Naive thymus-derived CD4-positive, alpha-beta T cell (primary cell): ENCODE results near the gene ATE1. TPM values are rescaled to one million over a fixed set of nuclear protein-coding genes. Genes with fewer than 3 reads are reported as not detected.
A peak's percentile ranks its signal among the peaks of the same experiment; 100 is the strongest.

Experiments
- ATAC-seq: fragments of 150-1000 bp; cut with Tn5 transposase; 2 replicates; pipeline ENCODE4 v1.10.0; 2021; ENCODE audit warnings: mild to moderate bottlenecking, moderate library complexity
- CTCF ChIA-PET: fragments of 350-600 bp; sonication (Branson Sonifier 250); formaldehyde crosslinking; loops from one replicate; lab custom pipeline; 2021; ENCODE audit warnings: antibody characterized with exemption; lab: Charles Lee
- POLR2A ChIA-PET: fragments of 350-600 bp; sonication (Branson Sonifier 250); formaldehyde crosslinking; loops from one replicate; lab custom pipeline; 2021; ENCODE audit warnings: antibody characterized with exemption, inconsistent platforms; lab: Charles Lee
- DNase-seq, 9 donors: peaks; one replicate each; pipeline versions ENCODE4 v3.0.0 to v3.0.0-alpha.2; 2020 to 2022; ENCODE audit warnings: mixed read lengths in 1 of 9
- H3K27ac ChIP-seq: one replicate; pipeline ENCODE4 v1.7.0; 2013; ENCODE audit warnings: mild to moderate bottlenecking, low read depth, low read length, moderate library complexity
- H3K27me3 ChIP-seq, 2 donors: one replicate each; pipeline ENCODE4 v1.7.0; 2013; ENCODE audit warnings: low read length in 2 of 2, mild to moderate bottlenecking in 2 of 2, moderate library complexity in 2 of 2; ENCODE audit not compliant: control insufficient read depth in 2 of 2, insufficient read depth in 2 of 2
- H3K36me3 ChIP-seq, 3 experiments: 1 replicate in 2 of 3; 2 replicates in 1 of 3; pipeline ENCODE4 v1.7.0; 2013; ENCODE audit warnings: low read length in 3 of 3, mild to moderate bottlenecking in 3 of 3, moderate library complexity in 1 of 3; ENCODE audit not compliant: insufficient read depth in 3 of 3, control insufficient read depth in 2 of 3
- H3K4me1 ChIP-seq, 2 donors: one replicate each; pipeline ENCODE4 v1.7.0; 2013; ENCODE audit warnings: low read length in 2 of 2, mild to moderate bottlenecking in 2 of 2, moderate library complexity in 1 of 2; ENCODE audit not compliant: control insufficient read depth in 2 of 2, insufficient read depth in 2 of 2
- H3K4me3 ChIP-seq: 2 replicates; pipeline ENCODE4 v1.7.0; 2013; ENCODE audit warnings: mild to moderate bottlenecking, low read length
- H3K9me3 ChIP-seq, 3 experiments: 1 replicate in 2 of 3; 2 replicates in 1 of 3; pipeline ENCODE4 v1.7.0; 2013; ENCODE audit warnings: low read length in 3 of 3; ENCODE audit not compliant: control insufficient read depth in 2 of 3
- H3K27ac Mint-ChIP-seq, 9 donors: one replicate each; pipeline ENCODE4 v1.8.0; 2020 to 2022; ENCODE audit warnings: mixed read lengths in 9 of 9, mild to moderate bottlenecking in 8 of 9, moderate library complexity in 5 of 9, inconsistent platforms in 2 of 9
- H3K27me3 Mint-ChIP-seq, 5 donors: one replicate each; pipeline ENCODE4 v1.8.0; 2021 to 2022; ENCODE audit warnings: mixed read lengths in 5 of 5, mild to moderate bottlenecking in 1 of 5
- H3K36me3 Mint-ChIP-seq, 5 donors: one replicate each; pipeline ENCODE4 v1.8.0; 2020 to 2022; ENCODE audit warnings: mixed read lengths in 5 of 5, mild to moderate bottlenecking in 3 of 5, inconsistent platforms in 1 of 5
- H3K4me1 Mint-ChIP-seq, 7 donors: one replicate each; pipeline ENCODE4 v1.8.0; 2020 to 2022; ENCODE audit warnings: mixed read lengths in 7 of 7, mild to moderate bottlenecking in 3 of 7, inconsistent platforms in 1 of 7
- H3K4me3 Mint-ChIP-seq, 10 donors: one replicate each; pipeline ENCODE4 v1.8.0; 2020 to 2022; ENCODE audit warnings: mild to moderate bottlenecking in 10 of 10, mixed read lengths in 10 of 10, moderate library complexity in 6 of 10, inconsistent platforms in 2 of 10
- H3K9me3 Mint-ChIP-seq, 11 donors: one replicate each; pipeline ENCODE4 v1.8.0; 2020 to 2022; ENCODE audit warnings: mixed read lengths in 11 of 11, mild to moderate bottlenecking in 4 of 11, inconsistent platforms in 1 of 11, moderate library complexity in 1 of 11
- intact Hi-C, 2 donors: fragments of 100-400 bp; cut with micrococcal nuclease; formaldehyde crosslinking; loops; one replicate each; pipeline ENCODE4 v1.15.1; 2023
- polyA plus RNA-seq, 2 donors: library from polyadenylated mRNA; unstranded; fragments of 300-500 nt; fragmentation: Illumina TruSeq; gene quantifications; one replicate each; pipeline ENCODE4 v1.2.3, GENCODE V29; 2021
- total RNA-seq, 6 experiments: library from RNA in 5 of 6; stranded (reverse) in 5 of 6; gene quantifications; 1 replicate in 5 of 6; 2 replicates in 1 of 6; pipeline ENCODE4 v1.2.3 and lab custom pipeline; 2021 to 2026

ATE1 gene
- total and polyA plus RNA-seq, 7 experiments from 2014 or later: 22.4 to 29.9 (median 26.2) TPM

DNA sequence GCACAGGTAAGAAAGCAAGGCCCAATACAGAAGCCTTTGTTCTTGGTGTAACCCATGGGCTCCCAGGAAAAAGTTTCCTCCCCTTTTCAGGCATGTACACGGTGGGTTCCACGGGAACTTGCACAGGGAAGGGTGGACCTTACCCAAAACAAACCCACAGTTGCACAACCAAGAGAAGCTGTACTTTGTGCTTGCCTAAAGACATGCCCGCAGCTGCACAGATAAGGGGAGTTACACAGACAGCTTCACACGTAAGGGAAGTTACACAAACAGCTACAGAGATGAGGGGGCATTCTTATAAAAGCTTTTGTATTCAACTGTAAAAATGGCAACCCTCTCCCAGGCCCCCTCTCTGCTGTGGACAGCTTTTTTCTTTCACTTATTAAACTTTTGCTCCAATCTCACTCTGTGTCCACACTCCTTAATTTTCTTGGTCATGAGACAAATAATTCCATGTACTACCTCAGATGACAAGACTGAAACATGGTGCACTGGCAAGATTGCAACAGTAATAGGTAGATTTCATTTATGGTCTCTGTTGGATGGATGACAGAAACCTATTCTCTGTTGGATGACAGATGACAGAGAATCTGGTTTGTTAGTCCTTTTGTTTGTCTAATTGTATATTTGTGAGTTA lies 72.9 kb downstream of the ATE1 start:
- Mint-ChIP-seq H3K27me3 (no peaks in the 10 kb centered on the region), H3K4me1 (peaks cover 0 to 5% (median 0%) of the 10 kb centered on the region in 7 donors), H3K4me3 (no peak overlapping the region), H3K27ac (peak overlapping the region in 1 of 9 donors; percentile 73), H3K9me3 (peaks cover 0 to 12% (median 4%) of the 10 kb centered on the region in 11 donors), H3K36me3 (peaks cover 17 to 53% (median 42%) of the 10 kb centered on the region in 5 donors)
- CTCF ChIA-PET: interaction anchor here (0.6 kb wide), 1 partner anchor 46 kb away, joined by 3 read pairs; no protein-coding TSS in a partner anchor
- Histone ChIP-seq H3K27me3 (no peaks in the 10 kb centered on the region), H3K36me3 (no peaks in the 10 kb centered on the region), H3K4me3 (no peak overlapping the region), H3K4me1 (no peaks in the 10 kb centered on the region), H3K9me3 (no peaks in the 10 kb centered on the region), H3K27ac (no peak overlapping the region)
- DNase-seq: no peak
- POLR2A ChIA-PET: no interaction called here
- intact Hi-C loops: no loop called here
- peak; percentile 53 for ATAC-seq

DNA sequence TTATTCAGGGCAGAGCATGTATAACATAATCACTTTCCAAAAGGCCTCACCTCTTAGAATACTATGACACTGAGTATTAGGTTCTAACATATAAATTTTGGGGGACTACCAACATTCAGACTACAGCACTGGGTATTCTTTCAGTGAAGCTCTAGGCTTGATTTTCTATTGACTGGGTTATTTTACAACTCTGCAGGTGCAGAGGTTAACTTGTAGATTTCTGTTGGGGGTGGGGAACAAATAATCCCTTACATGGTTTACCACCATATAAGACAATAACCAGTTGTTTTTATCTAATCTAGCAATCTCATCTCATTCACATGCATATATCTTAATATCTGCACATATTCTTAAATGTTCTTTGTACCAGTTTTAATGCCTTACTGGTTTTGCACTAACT lies 73.9 kb downstream of the ATE1 start:
- peaks cover 25 to 61% (median 50%) of the 10 kb centered on the region in 5 donors for H3K36me3 Mint-ChIP-seq
- intact Hi-C loops: no loop called here
- ChIA-PET POLR2A (no interaction called here), CTCF (no interaction called here)
- no peak overlapping the region for H3K4me3 ChIP-seq
- DNase-seq (no peak), ATAC-seq (no peak)
- H3K27ac Mint-ChIP-seq: peak overlapping the region in 1 of 9 donors; percentile 73
- no peaks in the 10 kb centered on the region for H3K27me3 Mint-ChIP-seq
- no peaks in the 10 kb centered on the region for H3K4me1 ChIP-seq
- H3K4me3 Mint-ChIP-seq: no peak overlapping the region
- peaks cover 0 to 7% (median 0%) of the 10 kb centered on the region in 3 experiments for H3K36me3 ChIP-seq
- H3K4me1 Mint-ChIP-seq: peaks cover 0 to 5% (median 0%) of the 10 kb centered on the region in 7 donors
- H3K9me3 Mint-ChIP-seq: peaks cover 0 to 12% (median 4%) of the 10 kb centered on the region in 11 donors
- H3K9me3 ChIP-seq: no peaks in the 10 kb centered on the region
- H3K27ac ChIP-seq: no peak overlapping the region
- H3K27me3 ChIP-seq: no peaks in the 10 kb centered on the region

DNA sequence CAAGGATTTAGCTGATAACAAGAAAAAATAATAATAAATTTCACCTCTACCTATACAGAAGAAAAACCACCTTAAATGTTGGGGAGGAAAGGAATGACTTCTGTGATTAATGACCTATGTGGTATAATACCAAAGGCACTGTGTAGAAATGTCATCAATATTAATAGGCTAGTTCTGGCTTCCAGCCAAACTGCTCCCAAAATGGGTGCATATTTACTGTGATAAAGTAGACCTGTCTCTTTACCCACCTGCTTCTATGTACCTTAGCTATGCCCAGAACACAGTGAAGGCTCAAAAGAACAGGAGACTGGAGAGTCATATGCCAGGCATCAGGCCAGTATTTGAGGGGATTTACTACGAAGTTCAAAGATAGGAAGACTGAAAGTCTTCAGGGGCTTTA lies 76.0 kb downstream of the ATE1 start:
- H3K27me3 Mint-ChIP-seq: no peaks in the 10 kb centered on the region
- H3K9me3 Mint-ChIP-seq: peaks cover 0 to 4% (median 0%) of the 10 kb centered on the region in 11 donors
- H3K27me3 ChIP-seq: no peaks in the 10 kb centered on the region
- ChIA-PET POLR2A (no interaction called here), CTCF (no interaction called here)
- H3K4me1 Mint-ChIP-seq: peaks cover 0 to 5% (median 0%) of the 10 kb centered on the region in 7 donors
- H3K27ac Mint-ChIP-seq: no peak overlapping the region
- H3K4me3 ChIP-seq: no peak overlapping the region
- peaks cover 16 to 53% (median 37%) of the 10 kb centered on the region in 5 donors for H3K36me3 Mint-ChIP-seq
- H3K27ac ChIP-seq: no peak overlapping the region
- DNase-seq: no peak
- H3K4me3 Mint-ChIP-seq: no peak overlapping the region
- no peak for ATAC-seq
- H3K9me3 ChIP-seq: no peaks in the 10 kb centered on the region
- intact Hi-C loops: no loop called here
- peaks cover 0 to 7% (median 0%) of the 10 kb centered on the region in 3 experiments for H3K36me3 ChIP-seq
- H3K4me1 ChIP-seq: no peaks in the 10 kb centered on the region

DNA sequence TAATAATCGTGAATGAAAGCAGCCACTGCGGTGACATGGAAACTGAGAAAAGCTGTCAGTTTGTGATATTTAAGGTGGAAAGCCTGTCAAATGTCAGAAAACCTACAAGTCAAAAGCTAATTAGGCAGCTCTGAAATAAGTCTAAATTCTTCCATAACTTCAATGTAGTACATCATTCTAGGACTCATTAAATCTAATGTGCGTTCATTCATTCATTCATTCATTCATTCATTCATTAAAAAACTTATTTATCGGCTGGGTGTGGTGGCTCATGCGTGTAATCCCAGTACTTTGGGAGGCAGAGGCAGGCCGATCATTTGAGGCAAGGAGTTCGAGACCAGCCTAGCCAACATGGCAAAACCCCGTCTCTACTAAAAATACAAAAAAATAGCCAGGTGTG lies 79.7 kb downstream of the ATE1 start:
- no peak for DNase-seq
- H3K4me3 ChIP-seq: no peak overlapping the region
- Mint-ChIP-seq H3K4me1 (peaks cover under 1 to 8% (median 5%) of the 10 kb centered on the region in 7 donors), H3K9me3 (peaks cover 0 to 17% (median 5%) of the 10 kb centered on the region in 11 donors), H3K36me3 (peaks cover 22 to 58% (median 50%) of the 10 kb centered on the region in 5 donors), H3K27ac (no peak overlapping the region), H3K27me3 (no peaks in the 10 kb centered on the region), H3K4me3 (no peak overlapping the region)
- intact Hi-C loops: no loop called here
- H3K4me1 ChIP-seq: no peaks in the 10 kb centered on the region
- ChIA-PET POLR2A (no interaction called here), CTCF (no interaction called here)
- H3K27ac ChIP-seq: no peak overlapping the region
- H3K27me3 ChIP-seq: no peaks in the 10 kb centered on the region
- no peak for ATAC-seq
- no peaks in the 10 kb centered on the region for H3K9me3 ChIP-seq
- H3K36me3 ChIP-seq: peaks cover 0 to 17% (median 6%) of the 10 kb centered on the region in 3 experiments

DNA sequence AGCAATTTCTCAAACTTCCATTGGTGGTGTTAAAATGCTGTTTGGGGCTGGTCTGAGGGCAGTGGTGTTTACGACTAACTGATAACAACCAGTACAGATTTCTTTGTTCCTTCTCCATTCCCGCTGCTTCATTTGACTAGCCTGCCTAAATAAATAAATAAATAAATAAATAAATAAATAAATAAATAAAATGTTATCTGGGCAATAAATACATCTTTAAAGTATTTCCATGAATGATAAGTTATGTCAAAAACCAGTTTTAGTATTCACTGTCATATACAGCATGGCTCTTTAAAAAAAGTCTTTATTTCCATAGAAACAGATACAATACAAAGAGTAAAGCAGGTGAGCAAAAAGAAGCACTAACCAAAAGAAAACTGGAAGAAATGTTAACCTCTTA lies 81.3 kb downstream of the ATE1 start:
- intact Hi-C loops: no loop called here
- Mint-ChIP-seq H3K27me3 (no peaks in the 10 kb centered on the region), H3K4me3 (no peak overlapping the region), H3K27ac (no peak overlapping the region), H3K36me3 (peaks cover 22 to 56% (median 51%) of the 10 kb centered on the region in 5 donors), H3K9me3 (peaks cover 0 to 17% (median 5%) of the 10 kb centered on the region in 11 donors), H3K4me1 (peaks cover 5 to 18% (median 12%) of the 10 kb centered on the region in 7 donors)
- Histone ChIP-seq H3K36me3 (peaks cover 0 to 17% (median 6%) of the 10 kb centered on the region in 3 experiments), H3K4me1 (no peaks in the 10 kb centered on the region), H3K27ac (no peak overlapping the region), H3K27me3 (no peaks in the 10 kb centered on the region), H3K9me3 (no peaks in the 10 kb centered on the region), H3K4me3 (no peak overlapping the region)
- CTCF ChIA-PET: no interaction called here
- DNase-seq (no peak), ATAC-seq (no peak)
- POLR2A ChIA-PET: no interaction called here

DNA sequence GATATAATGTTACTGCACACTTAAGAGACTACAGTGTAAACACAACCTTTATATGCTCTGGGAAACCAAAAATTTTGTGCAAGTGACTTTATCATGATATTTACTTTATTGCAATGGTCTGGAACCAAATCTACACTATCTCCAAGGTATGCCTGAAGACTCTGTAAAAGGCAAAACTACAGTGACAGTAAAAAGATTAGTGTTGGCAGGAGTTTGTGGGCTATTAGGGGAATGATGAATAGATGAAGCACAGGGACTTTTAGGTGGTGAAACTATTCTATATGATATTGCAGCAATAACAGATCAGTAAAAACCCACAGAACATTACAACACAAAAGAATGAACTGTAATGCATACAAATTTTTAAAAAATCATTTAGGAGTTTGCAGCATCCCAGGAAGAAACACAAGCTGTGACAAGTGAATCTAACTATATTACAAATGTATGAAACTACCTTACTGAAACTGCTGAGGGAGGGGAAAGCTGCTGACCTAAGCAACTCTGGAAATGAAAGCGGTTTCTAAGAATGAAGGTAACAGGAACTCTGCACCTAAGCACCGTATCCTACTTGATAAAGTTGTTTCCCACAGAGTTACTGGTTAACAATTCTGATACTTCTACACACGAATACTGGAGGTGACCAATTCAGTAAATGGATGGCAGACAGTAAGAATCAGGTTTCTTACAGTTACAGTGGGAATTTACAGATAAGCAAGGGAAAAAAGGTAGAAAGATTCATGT lies 82.6 kb downstream of the ATE1 start:
- CTCF ChIA-PET: no interaction called here
- H3K9me3 ChIP-seq: no peaks in the 10 kb centered on the region
- H3K27me3 ChIP-seq: no peaks in the 10 kb centered on the region
- ATAC-seq: no peak
- intact Hi-C loops: no loop called here
- H3K27ac Mint-ChIP-seq: no peak overlapping the region
- no peak overlapping the region for H3K4me3 ChIP-seq
- H3K9me3 Mint-ChIP-seq: peaks cover 0 to 17% (median 5%) of the 10 kb centered on the region in 11 donors
- H3K4me1 Mint-ChIP-seq: peaks cover 5 to 21% (median 11%) of the 10 kb centered on the region in 7 donors
- no peak overlapping the region for H3K27ac ChIP-seq
- no peaks in the 10 kb centered on the region for H3K27me3 Mint-ChIP-seq
- H3K36me3 Mint-ChIP-seq: peaks cover 17 to 52% (median 50%) of the 10 kb centered on the region in 5 donors
- H3K4me1 ChIP-seq: no peaks in the 10 kb centered on the region
- peaks cover 0 to 17% (median 6%) of the 10 kb centered on the region in 3 experiments for H3K36me3 ChIP-seq
- POLR2A ChIA-PET: no interaction called here
- no peak for DNase-seq
- no peak overlapping the region for H3K4me3 Mint-ChIP-seq
